Measurements from ENCODE around the gene CHMP5.

Gene CHMP5

DNA sequence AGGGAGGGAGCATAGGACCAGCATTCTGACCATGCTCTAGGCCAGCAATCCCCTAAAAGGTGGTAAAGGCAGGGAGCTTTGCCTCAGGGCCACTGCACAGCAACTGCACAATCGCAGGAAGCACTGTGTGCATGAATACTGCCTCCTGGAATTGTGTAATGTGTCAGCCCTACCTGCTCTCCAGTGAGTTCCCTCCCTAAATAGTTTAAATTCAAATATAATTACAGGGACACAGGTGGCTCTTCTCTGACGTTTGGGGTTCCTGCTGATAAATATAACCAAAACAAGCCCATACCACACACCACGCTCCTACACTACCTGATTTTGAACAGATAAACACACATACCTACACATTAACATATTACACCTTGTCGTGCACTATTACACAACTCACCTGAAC is 9.4 kb upstream of the CHMP5 start:
- TF ChIP-seq, protein P1, sequence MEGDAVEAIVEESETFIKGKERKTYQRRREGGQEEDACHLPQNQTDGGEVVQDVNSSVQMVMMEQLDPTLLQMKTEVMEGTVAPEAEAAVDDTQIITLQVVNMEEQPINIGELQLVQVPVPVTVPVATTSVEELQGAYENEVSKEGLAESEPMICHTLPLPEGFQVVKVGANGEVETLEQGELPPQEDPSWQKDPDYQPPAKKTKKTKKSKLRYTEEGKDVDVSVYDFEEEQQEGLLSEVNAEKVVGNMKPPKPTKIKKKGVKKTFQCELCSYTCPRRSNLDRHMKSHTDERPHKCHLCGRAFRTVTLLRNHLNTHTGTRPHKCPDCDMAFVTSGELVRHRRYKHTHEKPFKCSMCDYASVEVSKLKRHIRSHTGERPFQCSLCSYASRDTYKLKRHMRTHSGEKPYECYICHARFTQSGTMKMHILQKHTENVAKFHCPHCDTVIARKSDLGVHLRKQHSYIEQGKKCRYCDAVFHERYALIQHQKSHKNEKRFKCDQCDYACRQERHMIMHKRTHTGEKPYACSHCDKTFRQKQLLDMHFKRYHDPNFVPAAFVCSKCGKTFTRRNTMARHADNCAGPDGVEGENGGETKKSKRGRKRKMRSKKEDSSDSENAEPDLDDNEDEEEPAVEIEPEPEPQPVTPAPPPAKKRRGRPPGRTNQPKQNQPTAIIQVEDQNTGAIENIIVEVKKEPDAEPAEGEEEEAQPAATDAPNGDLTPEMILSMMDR (conservative IDR thresholded peaks at IDR 0.05; ENCODE audit: low read depth, low read length): no peak
- peaks cover 33% of the 10 kb centered on the region; the same call in 1 of the 2 replicates for H3K36me3 ChIP-seq (ENCODE audit: insufficient read depth)

GRCh38 chr9:33256236-33256635 is 8.6 kb upstream of the CHMP5 start:
- Histone ChIP-seq H2AFZ (ENCODE audit: low read depth) (no peak overlapping the region), H3K4me1 (ENCODE audit: low read depth, poor library complexity, severe bottlenecking) (peaks cover 7% of the 10 kb centered on the region), H3K4me3 (IDR thresholded peaks at IDR 0.05; ENCODE audit: insufficient read depth, low read depth, low read length) (no peak overlapping the region), H3K4me2 (no peak overlapping the region), H3K27me3 (ENCODE audit: insufficient read depth, low read depth) (no peaks in the 10 kb centered on the region), H3K36me3 (ENCODE audit: insufficient read depth) (peaks cover 33% of the 10 kb centered on the region; the same call in 1 of the 2 replicates), H3K79me2 (ENCODE audit: insufficient read depth, low read depth) (no peaks in the 10 kb centered on the region), H3K27ac (no peak overlapping the region), H4K20me1 (ENCODE audit: insufficient read depth) (no peaks in the 10 kb centered on the region), H3K9ac (no peak overlapping the region)
- TF ChIP-seq, protein P1 (conservative IDR thresholded peaks at IDR 0.05; ENCODE audit: low read depth, low read length): no peak

More for the DNA sequence above, 9.4 kb upstream of the CHMP5 start:
- H3K27ac ChIP-seq: no peak overlapping the region
- H3K4me3 ChIP-seq (IDR thresholded peaks at IDR 0.05; ENCODE audit: insufficient read depth, low read depth, low read length): no peak overlapping the region
- H3K4me1 ChIP-seq (ENCODE audit: low read depth, poor library complexity, severe bottlenecking): peaks cover 6% of the 10 kb centered on the region
- H3K4me2 ChIP-seq: no peak overlapping the region
- no peaks in the 10 kb centered on the region for H3K79me2 ChIP-seq (ENCODE audit: insufficient read depth, low read depth)
- H3K9ac ChIP-seq: no peak overlapping the region
- H2AFZ ChIP-seq (ENCODE audit: low read depth): no peak overlapping the region
- no peaks in the 10 kb centered on the region for H3K27me3 ChIP-seq (ENCODE audit: insufficient read depth, low read depth)
- no peaks in the 10 kb centered on the region for H4K20me1 ChIP-seq (ENCODE audit: insufficient read depth)

DNA sequence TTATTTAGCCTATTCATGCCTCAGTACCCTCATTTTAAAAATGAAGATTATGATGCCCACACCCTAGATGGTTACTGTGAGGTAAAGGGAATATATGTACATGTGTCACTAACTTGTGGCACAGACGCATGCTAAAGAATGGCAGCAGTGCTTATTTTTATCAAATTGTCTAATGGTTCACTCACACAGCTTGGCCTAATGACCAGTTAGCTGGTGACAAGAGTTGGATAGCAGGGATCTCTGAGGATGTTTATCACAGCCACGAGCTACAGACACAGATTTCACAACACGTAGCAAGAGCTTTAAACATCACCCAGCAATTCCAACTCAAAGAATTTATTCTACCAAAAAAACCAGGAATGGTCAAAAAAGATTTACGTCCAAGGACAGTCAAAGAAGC is 7.6 kb upstream of the CHMP5 start:
- H3K79me2 ChIP-seq (ENCODE audit: insufficient read depth, low read depth): peaks cover 7% of the 10 kb centered on the region; the same call in 1 of the 2 replicates
- no peaks in the 10 kb centered on the region for H3K27me3 ChIP-seq (ENCODE audit: insufficient read depth, low read depth)
- TF ChIP-seq, protein P1 (conservative IDR thresholded peaks at IDR 0.05; ENCODE audit: low read depth, low read length): no peak
- peaks cover 33% of the 10 kb centered on the region; the same call in 1 of the 2 replicates for H3K36me3 ChIP-seq (ENCODE audit: insufficient read depth)
- H2AFZ ChIP-seq (ENCODE audit: low read depth): no peak overlapping the region
- no peak overlapping the region for H3K4me2 ChIP-seq
- no peak overlapping the region for H3K4me3 ChIP-seq (IDR thresholded peaks at IDR 0.05; ENCODE audit: insufficient read depth, low read depth, low read length)
- H3K4me1 ChIP-seq (ENCODE audit: low read depth, poor library complexity, severe bottlenecking): peaks cover 16% of the 10 kb centered on the region
- H4K20me1 ChIP-seq (ENCODE audit: insufficient read depth): no peaks in the 10 kb centered on the region
- no peak overlapping the region for H3K27ac ChIP-seq
- no peak overlapping the region for H3K9ac ChIP-seq

DNA sequence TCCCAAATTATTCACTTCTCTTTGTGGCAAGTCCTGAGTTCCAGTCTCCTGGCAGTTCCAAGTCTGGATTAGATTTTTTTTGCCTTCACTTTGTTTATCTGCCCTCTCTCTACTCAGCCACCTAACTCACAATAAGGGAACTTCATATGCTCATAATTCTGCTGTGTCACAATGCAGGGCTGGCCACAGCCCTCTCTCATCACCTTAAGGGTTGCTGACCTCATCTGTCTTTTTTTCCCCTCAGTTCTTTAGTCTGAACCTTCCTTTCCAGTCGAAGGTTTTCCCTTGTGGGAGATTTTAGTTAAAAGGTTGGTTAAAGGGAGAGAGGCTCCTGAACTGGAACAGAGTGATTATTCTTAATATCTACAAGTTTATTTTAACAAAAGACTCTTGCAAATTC is 4.5 kb upstream of the CHMP5 start:
- Histone ChIP-seq H3K27ac (no peak overlapping the region), H3K4me3 (IDR thresholded peaks at IDR 0.05; ENCODE audit: insufficient read depth, low read depth, low read length) (no peak overlapping the region), H3K9ac (no peak overlapping the region), H3K27me3 (ENCODE audit: insufficient read depth, low read depth) (no peaks in the 10 kb centered on the region), H3K79me2 (ENCODE audit: insufficient read depth, low read depth) (peaks cover 30% of the 10 kb centered on the region), H2AFZ (ENCODE audit: low read depth) (no peak overlapping the region), H4K20me1 (ENCODE audit: insufficient read depth) (no peaks in the 10 kb centered on the region), H3K36me3 (ENCODE audit: insufficient read depth) (peaks cover 33% of the 10 kb centered on the region; the same call in 1 of the 2 replicates), H3K4me2 (no peak overlapping the region), H3K4me1 (ENCODE audit: low read depth, poor library complexity, severe bottlenecking) (peaks cover 24% of the 10 kb centered on the region)
- TF ChIP-seq, protein P1 (conservative IDR thresholded peaks at IDR 0.05; ENCODE audit: low read depth, low read length): no peak

Data from KMS-11 (cell line).